ENCODE data around the gene ADARB2. TPM values are rescaled to one million over a fixed set of nuclear protein-coding genes. Genes with fewer than 3 reads are reported as not detected.

Gene ADARB2
- total RNA-seq, 6 donors from 2014 or later = 0.69 to 5.2 (median 1.8) TPM

DNA sequence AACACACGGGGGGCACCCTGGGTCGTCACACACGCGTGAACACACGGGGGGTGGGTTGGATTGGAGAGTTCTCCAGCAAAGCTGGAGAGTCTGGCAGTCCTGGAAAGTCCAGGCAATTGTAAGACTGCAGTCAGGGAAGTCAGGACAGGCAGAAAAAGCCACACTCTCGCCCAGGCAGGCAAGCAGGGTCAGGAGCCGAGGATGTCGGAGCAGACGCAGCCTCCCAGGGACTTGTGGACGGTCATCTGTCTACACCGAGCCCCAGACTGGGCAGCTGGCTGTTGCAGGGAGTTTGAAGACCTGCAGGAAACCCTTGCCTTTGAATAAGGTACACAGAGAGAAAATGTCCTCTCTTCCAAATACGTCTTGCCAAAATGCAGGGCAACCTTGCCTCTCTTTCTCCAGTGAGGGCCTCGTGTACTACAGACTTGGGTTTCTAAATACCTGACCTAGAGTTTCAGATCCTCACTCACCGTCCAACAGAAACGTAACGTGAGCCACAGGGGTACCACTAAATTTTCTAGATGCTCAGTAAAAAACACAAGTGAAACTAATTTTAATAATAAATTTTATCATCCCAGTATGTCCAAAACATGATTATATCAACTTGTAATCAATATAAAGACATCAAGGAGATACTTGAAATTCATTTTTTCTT lies 176.7 kb downstream of the ADARB2 start:
- WGBS, 2 donors = 73% methylated on average over 14 to 15 of the region's 16 CpGs
- DNase-seq = no peak
- H3K9me3 ChIP-seq = no peaks in the 10 kb centered on the region

DNA sequence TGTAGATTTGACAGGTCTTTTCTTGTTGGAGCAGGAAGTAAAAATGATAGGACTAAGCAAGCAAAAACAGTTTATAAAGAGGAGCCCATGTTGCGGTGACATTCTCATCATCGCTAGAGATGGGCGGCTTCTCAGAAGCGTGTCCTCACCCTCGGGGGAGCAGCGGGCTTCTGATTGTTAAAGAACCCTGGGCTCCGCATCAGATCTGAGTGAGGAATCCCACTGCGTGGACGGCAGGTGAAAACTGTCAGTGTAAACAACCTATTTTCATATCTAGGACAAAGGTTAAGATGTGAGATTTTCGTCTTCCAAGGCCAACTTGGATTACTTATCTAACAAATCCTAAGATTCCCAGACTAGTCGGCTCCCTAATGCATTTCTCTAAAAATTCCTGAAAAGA lies 177.6 kb downstream of the ADARB2 start:
- 19 to 39% methylated on average over 11 of the region's 11 CpGs for WGBS, 2 donors
- TF ChIP-seq POLR2AphosphoS5 (IDR thresholded peaks at IDR 0.05) (no peak), EP300 (IDR thresholded peaks at IDR 0.05) (no peak), POLR2A (IDR thresholded peaks at IDR 0.05) (no peak)
- TF ChIP-seq, protein P1, sequence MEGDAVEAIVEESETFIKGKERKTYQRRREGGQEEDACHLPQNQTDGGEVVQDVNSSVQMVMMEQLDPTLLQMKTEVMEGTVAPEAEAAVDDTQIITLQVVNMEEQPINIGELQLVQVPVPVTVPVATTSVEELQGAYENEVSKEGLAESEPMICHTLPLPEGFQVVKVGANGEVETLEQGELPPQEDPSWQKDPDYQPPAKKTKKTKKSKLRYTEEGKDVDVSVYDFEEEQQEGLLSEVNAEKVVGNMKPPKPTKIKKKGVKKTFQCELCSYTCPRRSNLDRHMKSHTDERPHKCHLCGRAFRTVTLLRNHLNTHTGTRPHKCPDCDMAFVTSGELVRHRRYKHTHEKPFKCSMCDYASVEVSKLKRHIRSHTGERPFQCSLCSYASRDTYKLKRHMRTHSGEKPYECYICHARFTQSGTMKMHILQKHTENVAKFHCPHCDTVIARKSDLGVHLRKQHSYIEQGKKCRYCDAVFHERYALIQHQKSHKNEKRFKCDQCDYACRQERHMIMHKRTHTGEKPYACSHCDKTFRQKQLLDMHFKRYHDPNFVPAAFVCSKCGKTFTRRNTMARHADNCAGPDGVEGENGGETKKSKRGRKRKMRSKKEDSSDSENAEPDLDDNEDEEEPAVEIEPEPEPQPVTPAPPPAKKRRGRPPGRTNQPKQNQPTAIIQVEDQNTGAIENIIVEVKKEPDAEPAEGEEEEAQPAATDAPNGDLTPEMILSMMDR (IDR thresholded peaks at IDR 0.05) = no peak
- no peak for ATAC-seq (ENCODE audit: low FRiP score in 2 of 2)
- H3K4me1 ChIP-seq = no peaks in the 10 kb centered on the region
- DNase-seq = no peak
- no peak overlapping the region for H3K27ac ChIP-seq
- no peak overlapping the region for H3K4me3 ChIP-seq
- peaks cover 0 to 4% (median 0%) of the 10 kb centered on the region in 4 donors for H3K27me3 ChIP-seq
- no peaks in the 10 kb centered on the region for H3K36me3 ChIP-seq
- no peaks in the 10 kb centered on the region for H3K9me3 ChIP-seq

More for the DNA sequence above, 176.7 kb downstream of the ADARB2 start:
- H3K36me3 ChIP-seq = no peaks in the 10 kb centered on the region
- no peak overlapping the region for H3K27ac ChIP-seq
- no peaks in the 10 kb centered on the region for H3K4me1 ChIP-seq
- ATAC-seq (ENCODE audit: low FRiP score in 2 of 2) = no peak
- TF ChIP-seq POLR2AphosphoS5 (IDR thresholded peaks at IDR 0.05) = no peak
- TF ChIP-seq POLR2A (IDR thresholded peaks at IDR 0.05) = no peak
- no peak for TF ChIP-seq EP300 (IDR thresholded peaks at IDR 0.05)
- TF ChIP-seq, protein P1 (IDR thresholded peaks at IDR 0.05) = no peak
- H3K4me3 ChIP-seq = no peak overlapping the region
- peaks cover 0 to 4% (median 0%) of the 10 kb centered on the region in 4 donors for H3K27me3 ChIP-seq

DNA sequence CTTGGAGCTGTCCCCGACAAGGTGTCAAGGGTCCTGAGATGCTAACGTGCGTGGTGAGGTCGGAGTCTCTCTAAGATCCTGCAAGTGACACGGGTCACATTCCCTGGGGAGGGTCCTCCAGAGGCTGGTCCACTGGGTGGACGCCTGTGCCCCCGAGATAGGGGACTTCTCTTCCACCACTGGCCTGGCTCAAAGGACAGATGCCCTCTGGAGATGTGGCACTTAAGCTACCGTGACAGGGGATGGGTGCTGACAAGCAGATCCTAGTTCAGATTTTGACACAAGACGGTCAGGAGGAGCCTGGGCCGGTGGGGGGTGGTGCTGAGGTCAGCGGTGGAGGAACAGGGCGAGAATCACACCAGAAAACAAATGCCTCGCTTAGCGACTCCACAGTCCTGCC lies 178.0 kb downstream of the ADARB2 start:
- Histone ChIP-seq H3K4me1 (no peaks in the 10 kb centered on the region), H3K27ac (no peak overlapping the region), H3K36me3 (no peaks in the 10 kb centered on the region), H3K4me3 (no peak overlapping the region), H3K9me3 (no peaks in the 10 kb centered on the region), H3K27me3 (peaks cover 0 to 4% (median 0%) of the 10 kb centered on the region in 4 donors)
- ATAC-seq (ENCODE audit: low FRiP score in 2 of 2) (no peak), DNase-seq (no peak)
- 39 to 40% methylated on average over 12 to 14 of the region's 14 CpGs for WGBS, 2 donors
- no peak for TF ChIP-seq POLR2A (IDR thresholded peaks at IDR 0.05)
- TF ChIP-seq EP300 (IDR thresholded peaks at IDR 0.05) = no peak
- TF ChIP-seq, protein P1 (IDR thresholded peaks at IDR 0.05) = no peak
- TF ChIP-seq POLR2AphosphoS5 (IDR thresholded peaks at IDR 0.05) = no peak

DNA sequence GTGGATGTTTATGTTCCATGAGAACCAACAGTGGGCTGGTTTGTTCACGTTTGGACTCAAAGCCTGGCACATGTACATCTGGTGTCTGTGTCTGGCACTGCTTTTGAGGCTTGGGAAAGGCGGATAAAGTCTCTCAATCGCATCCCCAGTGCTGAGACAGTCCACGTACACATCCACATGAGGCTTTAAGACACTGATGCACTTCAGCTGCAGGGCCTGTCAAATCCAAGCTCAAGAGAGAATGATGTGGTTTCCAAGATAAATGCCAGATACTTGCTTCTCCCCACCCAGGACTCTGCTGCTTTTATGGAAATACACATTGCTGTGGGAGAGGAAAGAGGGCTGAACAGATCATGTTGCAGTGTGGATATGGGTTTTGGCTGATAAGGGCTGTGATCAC lies 178.4 kb downstream of the ADARB2 start:
- 49 to 60% methylated on average over 3 to 4 of the region's 4 CpGs for WGBS, 2 donors
- peaks cover 0 to 4% (median 0%) of the 10 kb centered on the region in 4 donors for H3K27me3 ChIP-seq
- no peaks in the 10 kb centered on the region for H3K36me3 ChIP-seq
- H3K27ac ChIP-seq = no peak overlapping the region
- no peaks in the 10 kb centered on the region for H3K9me3 ChIP-seq
- no peak for ATAC-seq (ENCODE audit: low FRiP score in 2 of 2)
- H3K4me1 ChIP-seq = no peaks in the 10 kb centered on the region
- no peak overlapping the region for H3K4me3 ChIP-seq
- TF ChIP-seq, protein P1 (IDR thresholded peaks at IDR 0.05) = no peak
- TF ChIP-seq POLR2A (IDR thresholded peaks at IDR 0.05) (no peak), EP300 (IDR thresholded peaks at IDR 0.05) (no peak), POLR2AphosphoS5 (IDR thresholded peaks at IDR 0.05) (no peak)
- DNase-seq = no peak

DNA sequence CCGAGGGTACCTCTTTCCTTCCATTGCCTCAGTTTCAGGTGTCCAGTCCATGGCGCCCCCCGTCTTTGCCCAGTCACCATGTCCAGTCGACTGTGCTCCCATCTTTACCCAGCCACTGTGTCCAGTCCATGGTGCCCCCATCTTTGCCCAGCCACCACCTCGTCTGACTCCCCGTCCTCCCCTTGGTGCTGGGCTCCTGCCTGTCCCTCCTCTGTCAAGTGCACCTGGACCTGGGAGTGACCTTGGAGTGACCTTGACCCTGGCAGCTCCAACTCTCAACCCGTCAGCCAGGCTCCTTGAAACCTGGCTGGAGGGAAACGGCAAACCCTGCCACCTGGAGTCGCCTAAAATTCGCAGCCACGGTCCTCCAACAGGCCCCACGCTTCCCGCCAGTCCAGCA lies 180.2 kb downstream of the ADARB2 start:
- Histone ChIP-seq H3K27me3 (peaks cover 0 to 4% (median 0%) of the 10 kb centered on the region in 4 donors), H3K4me1 (no peaks in the 10 kb centered on the region), H3K4me3 (no peak overlapping the region), H3K27ac (no peak overlapping the region), H3K36me3 (no peaks in the 10 kb centered on the region), H3K9me3 (no peaks in the 10 kb centered on the region)
- TF ChIP-seq EP300 (IDR thresholded peaks at IDR 0.05) = no peak
- WGBS, 2 donors = 68 to 78% methylated on average over 13 of the region's 13 CpGs
- ATAC-seq (ENCODE audit: low FRiP score in 2 of 2) (no peak), DNase-seq (no peak)
